Measurements from ENCODE around the gene TACSTD2.
"Not testable (repeated sequence)": the region's sequence is repeated elsewhere in the genome, so short reads cannot be mapped to it uniquely, and the experiment has no call there.

The TACSTD2 gene, protein sequence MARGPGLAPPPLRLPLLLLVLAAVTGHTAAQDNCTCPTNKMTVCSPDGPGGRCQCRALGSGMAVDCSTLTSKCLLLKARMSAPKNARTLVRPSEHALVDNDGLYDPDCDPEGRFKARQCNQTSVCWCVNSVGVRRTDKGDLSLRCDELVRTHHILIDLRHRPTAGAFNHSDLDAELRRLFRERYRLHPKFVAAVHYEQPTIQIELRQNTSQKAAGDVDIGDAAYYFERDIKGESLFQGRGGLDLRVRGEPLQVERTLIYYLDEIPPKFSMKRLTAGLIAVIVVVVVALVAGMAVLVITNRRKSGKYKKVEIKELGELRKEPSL

DNA sequence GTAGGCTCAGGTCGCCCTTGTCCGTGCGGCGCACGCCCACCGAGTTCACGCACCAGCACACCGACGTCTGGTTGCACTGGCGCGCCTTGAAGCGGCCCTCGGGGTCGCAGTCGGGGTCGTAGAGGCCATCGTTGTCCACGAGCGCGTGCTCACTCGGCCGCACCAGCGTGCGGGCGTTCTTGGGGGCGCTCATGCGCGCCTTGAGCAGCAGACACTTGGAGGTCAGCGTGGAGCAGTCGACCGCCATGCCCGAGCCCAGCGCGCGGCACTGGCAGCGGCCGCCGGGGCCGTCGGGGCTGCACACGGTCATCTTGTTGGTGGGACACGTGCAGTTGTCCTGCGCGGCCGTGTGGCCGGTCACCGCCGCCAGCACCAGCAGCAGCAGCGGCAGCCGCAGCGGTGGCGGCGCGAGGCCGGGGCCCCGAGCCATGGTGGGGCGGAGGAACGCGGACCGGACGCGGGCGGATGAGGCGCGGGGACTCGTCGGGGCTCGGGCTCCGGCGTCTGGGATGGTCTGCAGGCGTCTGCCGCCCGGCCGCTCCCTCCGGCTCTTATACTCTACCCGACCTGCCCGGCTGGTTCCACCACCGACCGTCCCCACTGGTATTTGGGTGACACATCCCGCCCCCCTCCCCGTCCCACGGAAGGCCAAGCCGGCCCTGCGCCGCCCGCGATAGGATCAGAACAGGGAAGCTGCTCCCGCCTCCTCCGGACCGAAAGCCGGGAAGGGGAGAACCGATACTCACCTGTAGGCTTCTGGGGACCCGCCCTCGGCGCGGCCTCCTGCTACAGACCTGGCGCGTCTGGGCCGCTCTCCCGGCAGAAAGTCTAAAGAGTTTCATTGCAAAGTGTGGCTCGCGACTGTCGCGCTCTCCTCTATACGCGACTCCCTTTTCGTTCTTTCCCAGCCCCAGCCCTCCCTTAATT, at the start of gene TACSTD2:
TACSTD2 (minus strand) TSS at position 526 of the 927 bp plus-strand sequence; CDS start at position 430, 96 bp downstream.
- DNase-seq: no peak

DNA sequence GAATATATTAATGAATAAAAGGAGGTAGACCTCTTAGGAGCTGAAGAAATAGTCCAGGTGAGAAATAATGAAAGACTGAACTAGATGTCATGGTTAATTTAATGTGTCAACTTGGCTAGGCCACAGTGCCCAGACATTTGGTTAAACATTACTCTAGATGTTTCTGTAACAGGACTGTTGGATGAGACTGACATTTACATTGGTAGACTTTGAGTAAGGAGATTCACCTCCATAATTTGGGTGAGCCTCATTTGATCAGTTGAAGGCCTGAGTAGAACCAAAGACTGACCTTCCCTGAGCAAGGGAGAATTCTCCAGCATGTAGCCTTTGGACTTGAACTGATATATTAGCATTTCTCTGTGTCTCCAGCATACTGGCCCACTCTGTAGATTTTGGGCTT, 49.2 kb upstream of the TACSTD2 start:
- no peak for DNase-seq

DNA sequence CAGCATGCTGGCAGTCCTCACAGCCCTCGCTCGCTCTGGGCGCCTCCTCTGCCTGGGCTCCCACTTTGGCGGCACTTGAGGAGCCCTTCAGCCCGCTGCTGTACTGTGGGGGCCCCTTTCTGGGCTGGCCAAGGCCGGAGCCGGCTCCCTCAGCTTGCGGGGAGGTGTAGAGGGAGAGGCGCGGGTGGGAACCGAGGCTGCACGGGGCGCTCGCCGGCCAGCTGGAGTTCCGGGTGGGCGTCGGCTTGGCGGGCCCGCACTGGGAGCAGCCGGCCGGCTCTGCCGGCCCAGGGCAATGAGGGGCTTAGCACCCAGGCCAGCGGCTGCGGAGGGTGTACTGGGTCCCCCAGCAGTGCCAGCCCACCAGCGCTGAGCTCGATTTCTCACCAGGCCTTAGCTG, 46.2 kb upstream of the TACSTD2 start:
- not testable (repeated sequence) for DNase-seq

DNA sequence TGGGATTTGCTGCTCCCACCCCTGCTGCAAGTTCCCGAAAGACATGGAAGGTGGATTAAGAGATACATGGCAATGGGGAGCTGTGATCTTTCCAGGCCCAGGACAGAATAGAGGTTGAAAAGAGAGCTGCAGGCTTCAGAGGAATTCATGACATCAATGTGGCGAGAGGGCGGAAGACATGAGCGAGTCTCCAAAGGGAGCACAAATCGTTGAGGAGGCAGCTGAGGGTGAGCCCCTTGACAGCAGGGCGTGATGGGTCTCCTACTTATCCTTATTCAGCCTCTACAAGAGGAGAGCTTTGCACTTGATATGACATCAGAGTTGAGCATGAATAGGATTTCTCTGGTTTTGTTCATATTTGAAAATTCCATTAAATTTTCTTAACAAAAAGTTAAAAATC, 45.5 kb upstream of the TACSTD2 start:
- DNase-seq: no peak

DNA sequence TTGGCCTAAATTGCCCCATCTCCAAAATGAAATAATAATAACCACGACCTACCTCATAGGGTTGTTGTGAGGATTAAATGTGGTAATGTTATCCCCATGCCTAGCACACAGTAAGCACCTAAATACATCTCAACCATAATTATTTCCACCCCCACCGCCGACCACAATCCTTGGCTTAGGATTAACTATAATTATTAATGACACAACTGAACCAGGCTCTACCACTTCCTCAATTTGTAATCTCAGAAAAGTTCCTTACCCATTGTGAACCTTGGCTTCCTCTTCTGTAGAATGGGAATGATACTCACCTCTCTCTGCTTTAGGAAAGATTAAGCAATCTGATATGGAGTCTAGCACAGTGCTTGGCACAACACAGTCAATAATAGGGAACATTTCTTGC, 44.3 kb upstream of the TACSTD2 start:
- no peak for DNase-seq

DNA sequence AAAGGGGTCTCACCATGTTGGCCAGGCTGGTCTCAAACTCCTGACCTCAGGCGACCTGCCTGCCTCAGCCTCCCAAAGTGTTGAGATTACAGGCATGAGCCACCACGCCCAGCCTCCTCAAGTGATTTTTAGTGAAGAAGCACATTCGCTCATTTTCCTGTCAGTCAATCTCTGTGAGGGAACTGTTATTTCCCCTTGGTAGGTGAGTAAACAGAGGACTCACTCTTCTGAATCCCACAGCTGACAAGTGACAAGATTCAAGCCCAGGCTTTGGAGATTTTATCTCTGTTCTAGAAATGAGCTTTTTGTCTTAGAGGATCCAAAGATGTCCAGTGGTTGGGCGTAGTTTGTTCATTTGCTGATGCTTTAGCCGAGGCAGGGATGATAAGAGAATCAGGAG, 43.9 kb upstream of the TACSTD2 start:
- no peak for DNase-seq

DNA sequence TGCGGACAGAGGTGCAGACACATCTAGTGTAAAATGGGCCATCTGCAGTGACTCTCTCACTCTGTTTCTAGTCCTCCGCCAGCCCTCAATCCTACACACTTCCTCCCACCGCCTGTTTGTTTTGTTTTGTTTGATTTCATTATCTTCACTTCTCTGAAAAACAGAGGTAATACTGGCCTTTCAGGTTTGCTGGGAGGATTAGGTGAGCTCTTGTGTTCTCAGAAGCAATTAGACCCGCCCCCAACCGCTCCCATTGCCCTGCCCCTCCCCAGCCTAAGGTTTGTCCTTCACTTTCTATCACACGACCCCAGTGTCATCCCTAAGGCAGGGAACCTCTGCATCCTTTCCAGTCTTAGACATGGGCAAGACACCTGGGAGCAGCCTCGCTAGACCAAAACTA, 43.2 kb upstream of the TACSTD2 start:
- no peak for DNase-seq

DNA sequence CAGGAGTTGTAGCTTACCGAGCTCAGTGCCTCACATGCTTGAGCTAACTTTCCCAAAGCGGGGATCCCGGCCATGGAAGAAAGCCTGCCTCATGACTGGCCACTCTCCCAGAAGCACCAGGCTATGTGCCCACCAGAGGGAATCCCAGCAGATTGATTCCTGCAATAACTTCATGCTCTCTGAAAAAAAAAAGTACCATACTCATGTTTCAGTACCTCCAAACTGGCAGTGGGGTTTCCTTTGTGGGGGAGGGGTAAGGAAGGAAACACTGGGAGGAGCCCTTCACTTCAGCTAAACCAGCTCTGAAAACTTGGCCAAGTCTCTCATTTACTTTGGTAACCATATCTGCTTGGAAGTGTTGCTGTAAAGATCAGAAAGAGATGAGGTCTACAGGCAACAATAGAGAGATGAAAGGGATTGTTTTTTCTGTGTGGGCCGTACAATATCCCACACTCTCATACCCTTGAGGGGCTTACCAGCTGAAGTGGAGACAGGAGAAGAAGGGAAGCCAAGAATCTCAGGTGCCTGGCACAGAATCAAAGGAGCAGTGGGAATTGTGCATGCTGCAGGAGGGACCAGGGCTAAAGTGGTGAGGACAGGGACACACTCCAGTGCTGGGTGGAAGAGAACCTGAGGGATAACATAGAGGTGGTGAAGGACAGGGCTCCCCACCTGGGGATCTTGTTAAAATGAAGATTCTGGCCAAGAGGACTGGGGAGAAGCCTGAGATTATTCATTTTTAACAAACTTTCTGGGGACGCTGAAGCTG, 42.4 kb upstream of the TACSTD2 start:
- DNase-seq: no peak

DNA sequence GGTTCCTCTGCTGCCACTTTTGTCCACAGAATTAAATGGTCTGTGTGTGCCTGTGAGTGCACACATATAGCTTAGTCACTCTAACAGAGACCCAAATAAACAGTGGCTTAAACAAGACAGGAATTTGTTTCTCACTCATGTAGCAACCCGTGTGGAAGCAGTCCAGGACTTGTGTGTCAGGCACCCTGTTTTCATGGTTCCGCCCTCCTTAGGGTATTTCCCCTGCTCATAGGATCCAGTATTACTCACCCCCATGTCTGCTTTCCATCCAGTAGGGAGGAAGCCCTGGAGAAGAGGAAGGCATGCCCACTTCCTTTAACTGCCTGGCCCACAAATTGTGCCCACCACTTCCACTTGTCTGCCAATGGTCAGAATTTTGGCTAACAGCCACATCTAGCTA, 41.3 kb upstream of the TACSTD2 start:
- DNase-seq: no peak

DNA sequence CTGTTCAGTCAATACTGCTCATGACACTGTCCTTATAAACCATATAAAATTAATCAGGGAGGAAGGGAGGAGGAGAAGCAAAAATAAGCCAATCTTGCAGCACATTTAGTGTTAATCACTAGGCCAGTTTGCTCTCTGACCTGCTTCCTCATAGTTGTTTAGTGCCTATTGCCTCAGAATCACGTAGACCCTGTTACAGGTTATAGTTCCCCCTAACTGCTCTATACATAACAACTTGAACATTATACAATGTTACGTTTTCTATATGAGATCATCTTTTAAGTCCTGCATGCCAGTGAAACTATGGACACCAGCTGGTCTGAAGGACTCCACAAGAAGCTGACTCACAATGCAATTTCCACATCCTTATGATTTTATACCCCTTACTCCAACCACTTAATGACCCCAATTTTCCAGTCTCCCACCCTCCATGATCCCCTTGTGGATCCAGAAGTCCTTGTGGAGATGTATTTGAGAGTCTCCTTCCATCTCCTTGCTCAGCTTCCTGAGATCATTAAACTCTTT, 34.9 kb upstream of the TACSTD2 start:
- DNase-seq: no peak

DNA sequence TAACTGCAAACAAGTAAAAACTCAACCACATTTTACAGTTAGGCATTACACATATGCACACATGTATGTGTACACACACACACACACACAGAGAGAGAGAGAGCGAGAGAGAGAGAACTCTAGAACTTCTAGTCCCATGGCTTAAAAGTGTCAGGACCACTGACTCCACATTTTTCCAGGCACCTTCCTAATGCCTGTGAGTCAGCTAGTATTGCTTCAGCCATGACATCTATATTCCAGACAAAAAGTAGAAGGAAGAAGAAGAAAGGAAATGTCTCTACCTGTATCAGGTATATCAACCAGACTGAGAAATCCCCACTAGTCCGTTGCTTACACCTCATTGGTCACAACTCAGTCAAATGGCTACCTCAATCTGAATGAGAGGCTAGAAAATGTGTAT, 31.9 kb upstream of the TACSTD2 start:
- DNase-seq: no peak

DNA sequence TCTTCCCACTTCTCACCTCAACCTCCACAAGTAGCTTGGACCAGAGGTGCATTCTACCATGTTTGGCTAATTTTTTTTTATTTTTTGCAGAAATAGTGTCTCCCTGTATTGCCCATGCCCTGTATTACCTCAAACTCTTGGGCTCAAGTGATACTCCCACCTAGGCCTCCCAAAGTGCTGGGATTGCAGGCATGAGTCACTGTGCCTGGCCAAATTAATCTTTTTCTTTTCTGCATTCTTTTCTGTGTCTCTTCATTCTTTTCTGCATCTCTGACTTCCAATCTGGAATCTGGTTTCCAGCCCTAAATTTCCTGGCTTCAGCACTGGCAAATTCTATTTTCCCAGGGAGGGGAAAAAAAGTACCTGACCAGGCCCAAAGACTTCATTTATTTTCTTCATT, 31.2 kb upstream of the TACSTD2 start:
- DNase-seq: no peak

DNA sequence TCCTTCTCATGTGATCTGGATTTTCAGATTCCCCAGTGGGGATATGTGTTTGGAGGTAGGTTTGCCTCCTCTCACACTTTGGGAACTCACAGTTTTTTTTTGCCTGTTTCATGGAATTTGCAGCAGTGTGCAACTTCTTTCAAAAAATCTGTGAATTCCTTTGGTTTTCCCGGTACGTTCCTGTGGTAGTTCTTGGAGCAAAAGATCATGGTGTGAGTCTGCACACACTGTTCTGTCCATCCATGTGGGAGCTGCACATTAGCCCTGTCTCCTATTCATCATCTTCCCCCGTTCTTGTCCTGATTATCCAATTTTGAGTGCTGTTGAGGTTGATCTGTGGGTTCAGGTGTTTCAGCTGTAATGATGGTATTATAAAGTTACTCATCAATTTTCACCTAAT, 30.3 kb upstream of the TACSTD2 start:
- DNase-seq: no peak

DNA sequence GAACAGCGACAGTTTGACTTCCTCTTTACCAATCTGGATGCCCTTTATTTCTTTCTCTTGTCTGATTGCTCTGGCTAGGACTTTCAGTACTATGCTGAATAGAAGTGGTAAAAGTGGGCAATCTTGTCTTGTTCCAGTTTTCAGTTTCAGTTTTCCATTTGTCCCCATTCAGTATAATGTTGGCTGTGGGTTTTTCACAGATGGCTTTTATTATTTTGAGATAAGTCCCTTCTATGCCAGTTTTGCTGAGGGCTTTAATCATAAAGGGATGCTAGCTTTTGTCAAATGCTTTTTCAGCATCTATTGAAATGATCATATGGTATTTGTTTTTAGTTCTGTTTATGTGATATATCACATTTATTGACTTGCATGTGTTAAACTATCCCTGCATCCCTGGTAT, 24.9 kb upstream of the TACSTD2 start:
- DNase-seq: not testable (repeated sequence)

DNA sequence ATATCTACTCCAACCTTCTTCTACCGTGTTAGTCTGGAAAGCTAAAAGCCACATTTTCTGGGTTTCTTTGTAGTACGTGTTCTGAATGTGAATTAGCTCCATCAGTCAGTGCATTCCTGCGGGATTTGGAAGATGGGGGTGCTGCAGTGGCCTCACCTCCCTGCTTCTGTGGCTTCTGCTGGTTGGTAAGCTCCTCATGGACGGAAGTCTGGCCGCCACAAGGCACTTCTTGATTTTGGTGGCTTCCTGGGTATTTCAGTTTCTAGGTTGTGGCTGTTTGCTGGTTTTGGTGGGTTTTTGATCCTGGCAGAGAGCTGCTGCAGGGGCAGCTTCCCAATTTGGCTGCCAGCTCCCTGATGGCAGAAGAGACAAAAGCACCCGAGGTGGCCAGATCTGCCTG, 20.9 kb upstream of the TACSTD2 start:
- no peak for DNase-seq

DNA sequence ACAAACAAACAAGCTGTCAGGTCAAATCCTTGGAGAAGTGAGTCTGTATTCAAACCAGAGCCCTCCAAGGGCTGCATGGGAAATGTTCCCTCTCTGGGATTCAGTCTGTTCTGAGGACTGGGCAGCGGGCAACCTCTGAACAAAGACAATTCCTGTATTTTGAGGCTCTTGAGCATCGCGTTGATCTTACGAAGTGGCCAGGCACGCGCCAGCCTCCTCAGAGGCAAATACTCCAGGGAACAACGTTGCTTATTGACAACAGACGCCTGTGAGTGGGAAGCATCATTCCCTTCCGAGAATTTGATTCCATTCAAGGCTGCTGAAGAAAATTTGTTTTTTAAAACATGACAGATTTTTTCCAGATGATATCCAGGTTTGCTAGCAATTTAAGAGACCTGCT, 20.0 kb upstream of the TACSTD2 start:
- DNase-seq: no peak

DNA sequence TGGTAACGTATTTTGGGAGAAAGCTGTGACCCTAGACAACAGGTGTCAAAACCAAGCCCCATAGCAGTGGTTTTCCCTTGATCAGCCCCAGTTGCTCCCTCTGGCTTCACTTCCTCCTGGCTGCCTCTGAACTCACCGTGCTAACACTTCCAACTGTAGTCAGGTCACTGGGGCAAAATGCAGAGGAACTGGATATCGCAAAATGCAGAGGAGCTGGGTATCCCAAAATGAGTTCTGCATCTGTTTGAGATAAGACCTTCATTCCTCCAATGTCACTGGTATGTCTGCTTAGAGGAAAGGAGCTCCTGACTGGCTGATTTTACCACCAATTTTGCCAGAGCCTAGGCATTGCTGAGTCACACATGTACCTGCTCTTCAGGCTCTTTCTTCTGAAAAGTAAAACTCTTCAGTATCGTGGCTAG, 19.6 kb upstream of the TACSTD2 start:
- no peak for DNase-seq

DNA sequence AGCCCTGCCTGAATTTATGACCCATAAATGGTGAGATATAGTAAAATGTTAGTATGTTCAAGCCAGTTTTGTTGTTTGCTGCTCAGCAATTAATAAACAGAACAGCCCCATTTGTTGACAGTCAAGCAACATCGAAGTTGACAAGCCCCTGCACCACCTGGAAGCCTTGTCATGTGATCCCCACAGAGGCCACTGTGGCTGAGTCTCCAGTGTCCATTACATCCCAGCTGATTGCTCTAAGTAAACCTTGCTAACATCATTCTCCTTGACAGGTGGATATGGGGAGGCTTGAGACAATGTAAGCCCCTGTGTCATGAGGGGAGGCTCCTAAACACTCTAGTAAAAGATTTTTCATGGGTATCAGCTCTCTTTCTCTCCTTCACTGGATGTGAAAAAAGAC, 17.5 kb upstream of the TACSTD2 start:
- DNase-seq: no peak

DNA sequence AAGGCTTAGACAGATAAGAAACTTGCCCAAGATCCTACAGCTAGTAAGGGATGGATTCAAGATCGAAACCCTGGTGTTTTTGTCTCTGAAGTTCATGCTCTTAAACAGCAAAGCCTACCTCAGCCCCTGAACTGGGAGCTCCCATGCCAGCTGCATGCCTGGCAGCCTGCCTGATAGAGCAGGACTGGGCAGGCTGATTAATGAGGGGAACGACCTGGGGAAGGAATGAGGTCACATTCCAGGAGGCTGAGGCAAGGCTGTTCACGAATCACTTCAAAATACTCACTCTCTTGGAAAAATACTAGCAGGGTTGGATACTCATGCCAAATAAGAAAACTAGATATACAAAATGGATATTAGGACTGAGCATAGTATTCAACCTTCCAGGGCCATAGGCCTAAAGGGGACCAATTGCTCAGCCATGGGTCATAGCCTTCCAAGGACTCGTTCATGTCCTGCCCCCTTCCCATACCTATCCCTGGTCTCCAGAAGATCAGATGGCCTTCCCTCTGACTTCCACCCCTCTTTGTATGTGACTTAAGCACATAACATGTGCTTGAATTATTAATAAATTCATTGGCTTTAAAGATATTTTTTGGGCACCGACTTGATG, 15.6 kb upstream of the TACSTD2 start:
- DNase-seq: no peak

DNA sequence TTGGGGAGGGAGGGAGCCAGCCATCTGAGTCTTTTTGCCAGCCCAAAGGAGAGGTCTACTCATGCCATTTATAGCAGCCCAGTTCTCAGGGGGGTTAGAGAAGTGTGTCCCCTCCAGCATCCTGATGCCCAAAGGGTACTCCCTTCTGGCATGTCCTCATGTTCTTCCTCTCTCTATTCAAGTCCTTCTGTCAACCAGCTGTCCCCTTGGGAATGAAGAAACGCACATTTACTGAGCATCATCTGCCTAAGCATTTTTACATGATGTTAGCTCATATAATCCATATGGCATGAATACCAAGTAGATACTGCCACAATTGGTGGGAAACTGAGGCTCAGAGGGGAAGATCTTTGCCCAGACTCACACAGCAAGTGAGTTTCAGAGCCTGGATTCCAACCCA, 14.8 kb upstream of the TACSTD2 start:
- no peak for DNase-seq

DNA sequence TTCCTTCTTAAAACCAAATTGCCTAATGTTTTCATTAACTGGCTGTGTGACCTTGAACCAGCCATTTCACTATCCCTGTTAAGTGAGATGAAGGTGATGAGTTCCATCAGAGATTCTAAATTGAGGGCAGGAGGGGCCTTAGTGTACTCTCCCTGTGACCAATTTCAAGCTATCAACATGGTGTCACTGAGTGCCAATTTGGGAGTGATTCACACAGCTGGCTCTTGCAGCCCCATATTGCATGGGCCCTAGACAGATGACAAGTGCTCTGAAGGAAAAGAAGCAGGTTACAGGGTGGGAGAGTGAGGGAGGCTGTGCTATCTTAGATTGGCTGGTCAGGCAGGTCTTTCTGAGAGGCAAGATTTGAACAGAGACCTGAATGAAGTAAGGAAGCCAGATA, 13.0 kb upstream of the TACSTD2 start:
- no peak for DNase-seq

DNA sequence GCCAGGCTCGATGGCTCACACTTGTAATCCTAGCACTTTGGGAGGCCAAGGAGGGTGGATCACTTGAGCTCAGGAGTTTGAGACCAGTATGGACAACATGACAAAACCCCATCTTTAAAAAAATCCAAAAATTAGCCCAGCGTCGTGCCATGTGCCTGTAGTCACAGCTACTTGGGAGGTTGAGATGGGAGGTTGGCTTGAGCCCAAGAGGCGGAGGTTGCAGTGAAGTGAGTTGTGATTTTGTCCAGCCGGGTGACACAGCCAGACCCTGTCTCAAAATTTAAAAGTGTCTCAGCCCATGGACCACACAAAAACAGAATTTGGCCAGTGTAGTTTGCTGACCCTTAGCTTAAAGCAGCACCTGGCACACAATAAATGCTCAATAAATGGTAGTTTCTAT, 11.3 kb upstream of the TACSTD2 start:
- no peak for DNase-seq

DNA sequence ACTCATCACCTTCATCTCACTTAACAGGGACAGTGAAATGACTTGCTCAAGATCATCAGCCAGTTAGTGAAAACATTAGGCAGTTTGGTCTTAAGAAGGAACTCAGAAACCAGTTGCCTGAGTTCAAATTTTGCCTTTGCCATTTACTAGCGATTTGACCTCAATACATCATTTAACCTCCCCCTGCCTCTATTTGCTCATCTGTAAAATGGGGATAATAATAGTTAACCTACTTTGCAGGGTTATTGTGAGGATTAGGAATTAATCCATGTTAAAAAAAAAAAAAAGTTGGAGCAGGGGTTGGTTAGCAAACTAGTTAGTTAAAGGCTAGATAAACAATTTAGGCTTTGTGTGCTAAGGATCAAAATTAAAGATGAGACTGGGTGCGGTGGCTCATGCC, 10.6 kb upstream of the TACSTD2 start:
- no peak for DNase-seq
